ENCODE results near the gene TMEM38A. TPM values are rescaled to one million over a fixed set of nuclear protein-coding genes. Genes with fewer than 3 reads are reported as not detected.
"Not testable (repeated sequence)": the region's sequence is repeated elsewhere in the genome, so short reads cannot be mapped to it uniquely, and the experiment has no call there.

The TMEM38A gene
- total RNA-seq, 1 experiment from 2014 or later, result 3.8 TPM

- POLR2A ChIA-PET, result no interaction called here
- H3K9me3 Mint-ChIP-seq (ENCODE audit: unreplicated experiment), result no peaks in the 10 kb centered on the region
- intact Hi-C loops (cut with micrococcal nuclease; ENCODE audit: unreplicated experiment), result no loop called here
- no peaks in the 10 kb centered on the region for H3K27me3 Mint-ChIP-seq (ENCODE audit: insufficient read depth, unreplicated experiment)
- CTCF ChIA-PET, result no interaction called here
- H3K36me3 Mint-ChIP-seq (ENCODE audit: insufficient read depth, unreplicated experiment), result peaks cover 72% of the 10 kb centered on the region
- no peaks in the 10 kb centered on the region for H3K4me1 Mint-ChIP-seq (ENCODE audit: low read depth, unreplicated experiment)
- BruUV-seq (replicated peaks), result no TSS peak
- H3K4me3 Mint-ChIP-seq (ENCODE audit: unreplicated experiment), result no peak overlapping the region
- DNase-seq, result no peak
- Histone ChIP-seq H3K9me3 (no peaks in the 10 kb centered on the region), H3K4me1 (no peaks in the 10 kb centered on the region), H3K27me3 (replicated peaks; ENCODE audit: control insufficient read depth, insufficient read depth, low read length) (no peaks in the 10 kb centered on the region), H3K4me3 (ENCODE audit: low read depth, low read length) (no peak overlapping the region), H3K36me3 (ENCODE audit: control insufficient read depth, insufficient read depth, low read length) (no peaks in the 10 kb centered on the region; the same call in 1 of the 2 replicates)
- H3K27ac Mint-ChIP-seq (ENCODE audit: unreplicated experiment), result no peak overlapping the region
- no peak for TF ChIP-seq CTCF (IDR thresholded peaks at IDR 0.05; ENCODE audit: insufficient read depth in 1 of 2, low read depth in 1 of 2, low read length in 1 of 2, severe bottlenecking in 1 of 2, unreplicated experiment in 1 of 2)
Observed at GRCh38 chr19:16645140-16645539, 15.8 kb upstream of the TMEM38A start.

GRCh38 chr19:16649734-16650133, 11.2 kb upstream of the TMEM38A start:
- POLR2A ChIA-PET, result no interaction called here
- Histone ChIP-seq H3K36me3 (ENCODE audit: control insufficient read depth, insufficient read depth, low read length) (peaks cover 3% of the 10 kb centered on the region), H3K27me3 (replicated peaks; ENCODE audit: control insufficient read depth, insufficient read depth, low read length) (no peaks in the 10 kb centered on the region), H3K9me3 (no peaks in the 10 kb centered on the region), H3K4me3 (ENCODE audit: low read depth, low read length) (no peak overlapping the region), H3K4me1 (no peaks in the 10 kb centered on the region)
- DNase-seq, result no peak
- no peaks in the 10 kb centered on the region for H3K4me1 Mint-ChIP-seq (ENCODE audit: low read depth, unreplicated experiment)
- no peak overlapping the region for H3K4me3 Mint-ChIP-seq (ENCODE audit: unreplicated experiment)
- CTCF ChIA-PET, result no interaction called here
- H3K36me3 Mint-ChIP-seq (ENCODE audit: insufficient read depth, unreplicated experiment), result peaks cover 79% of the 10 kb centered on the region
- no peaks in the 10 kb centered on the region for H3K27me3 Mint-ChIP-seq (ENCODE audit: insufficient read depth, unreplicated experiment)
- TF ChIP-seq CTCF (IDR thresholded peaks at IDR 0.05; ENCODE audit: insufficient read depth in 1 of 2, low read depth in 1 of 2, low read length in 1 of 2, severe bottlenecking in 1 of 2, unreplicated experiment in 1 of 2), result no peak
- BruUV-seq (replicated peaks), result no TSS peak
- no peaks in the 10 kb centered on the region for H3K9me3 Mint-ChIP-seq (ENCODE audit: unreplicated experiment)
- no peak overlapping the region for H3K27ac Mint-ChIP-seq (ENCODE audit: unreplicated experiment)
- intact Hi-C loops (cut with micrococcal nuclease; ENCODE audit: unreplicated experiment), result no loop called here

GRCh38 chr19:16650821-16651220, 10.1 kb upstream of the TMEM38A start:
- CTCF ChIA-PET, result no interaction called here
- no TSS peak for BruUV-seq (replicated peaks)

GRCh38 chr19:16651421-16652188, 9.3 kb upstream of the TMEM38A start:
- DNase-seq; POLR2A ChIA-PET; H3K4me3 ChIP-seq (ENCODE audit: low read depth, low read length); H3K4me1 ChIP-seq; BruUV-seq (replicated peaks); CTCF ChIA-PET; H3K27ac Mint-ChIP-seq (ENCODE audit: unreplicated experiment); intact Hi-C loops (cut with micrococcal nuclease; ENCODE audit: unreplicated experiment); H3K9me3 Mint-ChIP-seq (ENCODE audit: unreplicated experiment); H3K4me1 Mint-ChIP-seq (ENCODE audit: low read depth, unreplicated experiment); H3K4me3 Mint-ChIP-seq (ENCODE audit: unreplicated experiment); H3K27me3 ChIP-seq (replicated peaks; ENCODE audit: control insufficient read depth, insufficient read depth, low read length); H3K9me3 ChIP-seq; H3K27me3 Mint-ChIP-seq (ENCODE audit: insufficient read depth, unreplicated experiment); H3K36me3 ChIP-seq (ENCODE audit: control insufficient read depth, insufficient read depth, low read length): not testable (repeated sequence)
- H3K36me3 Mint-ChIP-seq (ENCODE audit: insufficient read depth, unreplicated experiment), result peaks cover 85% of the 10 kb centered on the region

More at GRCh38 chr19:16650821-16651220, 10.1 kb upstream of the TMEM38A start:
- no peak overlapping the region for H3K4me3 ChIP-seq (ENCODE audit: low read depth, low read length)
- no peak for TF ChIP-seq CTCF (IDR thresholded peaks at IDR 0.05; ENCODE audit: insufficient read depth in 1 of 2, low read depth in 1 of 2, low read length in 1 of 2, severe bottlenecking in 1 of 2, unreplicated experiment in 1 of 2)
- Mint-ChIP-seq H3K4me1 (ENCODE audit: low read depth, unreplicated experiment) (no peaks in the 10 kb centered on the region), H3K36me3 (ENCODE audit: insufficient read depth, unreplicated experiment) (peaks cover 83% of the 10 kb centered on the region), H3K27me3 (ENCODE audit: insufficient read depth, unreplicated experiment) (no peaks in the 10 kb centered on the region), H3K27ac (ENCODE audit: unreplicated experiment) (no peak overlapping the region), H3K9me3 (ENCODE audit: unreplicated experiment) (no peaks in the 10 kb centered on the region), H3K4me3 (ENCODE audit: unreplicated experiment) (no peak overlapping the region)
- H3K27me3 ChIP-seq (replicated peaks; ENCODE audit: control insufficient read depth, insufficient read depth, low read length), result no peaks in the 10 kb centered on the region
- H3K36me3 ChIP-seq (ENCODE audit: control insufficient read depth, insufficient read depth, low read length), result peaks cover 3% of the 10 kb centered on the region
- no peaks in the 10 kb centered on the region for H3K4me1 ChIP-seq
- POLR2A ChIA-PET, result interaction anchor here (0.5 kb wide), 1 partner anchor 238 kb away, joined by 6 read pairs; no protein-coding TSS in a partner anchor
- intact Hi-C loops (cut with micrococcal nuclease; ENCODE audit: unreplicated experiment), result no loop called here
- no peak for DNase-seq
- no peaks in the 10 kb centered on the region for H3K9me3 ChIP-seq

Measured in Caco-2 (cell line).